MCF 10A (cell line): ENCODE data around the gene SNRNP48. TPM values are rescaled to one million over a fixed set of nuclear protein-coding genes. Genes with fewer than 3 reads are reported as not detected.
A peak's percentile ranks its signal among the peaks of the same experiment; 100 is the strongest.

Source experiments
- Bru-seq: library from RNA; stranded (reverse); fragments of 400-500 nt; gene quantifications from one replicate; lab custom pipeline; 2021; lab: Mats Ljungman, UMichigan
- BruChase-seq, 2 experiments: library from RNA; stranded (reverse); fragments of 400-500 nt; gene quantifications; one replicate each; lab custom pipeline; 2021; lab: Mats Ljungman, UMichigan
- BruUV-seq: library from RNA; stranded (reverse); fragments of 400-500 nt; replicated peaks from 2 replicates; lab custom pipeline; 2021; lab: Mats Ljungman, UMichigan
- CTCF ChIA-PET: fragments of 300-600 bp; sonication (Branson Sonifier 250); formaldehyde crosslinking; extraction: SDS; loops from one replicate; lab custom pipeline; 2021; ENCODE audit warnings: antibody characterized with exemption, inconsistent platforms; lab: Yijun Ruan, JAX
- POLR2A ChIA-PET: fragments of 300-600, 350-650 bp; sonication (Branson Sonifier 250); formaldehyde crosslinking; extraction: SDS; loops from one replicate; lab custom pipeline; 2020; ENCODE audit warnings: antibody characterized with exemption, inconsistent platforms; lab: Yijun Ruan, JAX
- DNase-seq: peaks from one replicate; pipeline ENCODE4 v3.0.0-alpha.2; 2018; ENCODE audit not compliant: unreplicated experiment
- H3K27ac Mint-ChIP-seq: one replicate; pipeline ENCODE4 v1.8.0; 2022; ENCODE audit warnings: mild to moderate bottlenecking, low read depth, mixed read lengths; ENCODE audit not compliant: unreplicated experiment
- H3K27me3 Mint-ChIP-seq: one replicate; pipeline ENCODE4 v1.8.0; 2022; ENCODE audit warnings: mixed read lengths; ENCODE audit not compliant: insufficient read depth, unreplicated experiment
- H3K36me3 Mint-ChIP-seq: one replicate; pipeline ENCODE4 v1.8.0; 2022; ENCODE audit warnings: mild to moderate bottlenecking, moderate library complexity, mixed read lengths; ENCODE audit not compliant: insufficient read depth, unreplicated experiment
- H3K4me1 Mint-ChIP-seq: one replicate; pipeline ENCODE4 v1.8.0; 2022; ENCODE audit warnings: mixed read lengths; ENCODE audit not compliant: insufficient read depth, unreplicated experiment
- H3K4me3 Mint-ChIP-seq: one replicate; pipeline ENCODE4 v1.8.0; 2022; ENCODE audit warnings: mild to moderate bottlenecking, moderate library complexity, mixed read lengths; ENCODE audit not compliant: unreplicated experiment
- H3K9me3 Mint-ChIP-seq: one replicate; pipeline ENCODE4 v1.8.0; 2022; ENCODE audit warnings: mixed read lengths; ENCODE audit not compliant: unreplicated experiment
- intact Hi-C: fragments of 100-400 bp; cut with micrococcal nuclease; formaldehyde crosslinking; loops from 2 replicates; pipeline ENCODE4 v1.14.1; 2022
- long read RNA-seq: library from polyadenylated mRNA; stranded (forward); transcript quantifications from one replicate; pipeline ENCODE4 v2.0.0, GENCODE V29; 2022
- total RNA-seq: library from RNA; stranded (reverse); gene quantifications from 2 replicates; pipeline ENCODE4 v1.2.3, GENCODE V29; 2022
- TF ChIP-seq, protein P1 (sequence below): fragments of 200-600 bp; IDR thresholded peaks from one replicate; pipeline ENCODE4 v1.8.0; 2022; ENCODE audit warnings: antibody characterized with exemption, mild to moderate bottlenecking; ENCODE audit not compliant: unreplicated experiment

The SNRNP48 gene, protein sequence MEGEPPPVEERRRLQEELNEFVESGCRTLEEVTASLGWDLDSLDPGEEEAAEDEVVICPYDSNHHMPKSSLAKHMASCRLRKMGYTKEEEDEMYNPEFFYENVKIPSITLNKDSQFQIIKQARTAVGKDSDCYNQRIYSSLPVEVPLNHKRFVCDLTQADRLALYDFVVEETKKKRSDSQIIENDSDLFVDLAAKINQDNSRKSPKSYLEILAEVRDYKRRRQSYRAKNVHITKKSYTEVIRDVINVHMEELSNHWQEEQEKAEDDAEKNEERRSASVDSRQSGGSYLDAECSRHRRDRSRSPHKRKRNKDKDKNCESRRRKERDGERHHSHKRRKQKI
- 10.2 and 11.2 TPM in 2 replicates for total RNA-seq
- Bru-seq, nascent RNA = percentile 80 among the genes with signal in this experiment
- BruChase-seq, experiment 1, labeled RNA remaining after a 6-hour chase = percentile 89 among the genes with signal in this experiment
- percentile 88 among the genes with signal in this experiment for BruChase-seq, experiment 2, labeled RNA remaining after a 2-hour chase
- long read RNA-seq, full-length matches to known transcripts = 6 of 24 reads
- long read RNA-seq, partial matches to known transcripts = 1 of 24 reads
- long read RNA-seq, other reads (novel, unspliced or antisense) = 17 of 24 reads

DNA sequence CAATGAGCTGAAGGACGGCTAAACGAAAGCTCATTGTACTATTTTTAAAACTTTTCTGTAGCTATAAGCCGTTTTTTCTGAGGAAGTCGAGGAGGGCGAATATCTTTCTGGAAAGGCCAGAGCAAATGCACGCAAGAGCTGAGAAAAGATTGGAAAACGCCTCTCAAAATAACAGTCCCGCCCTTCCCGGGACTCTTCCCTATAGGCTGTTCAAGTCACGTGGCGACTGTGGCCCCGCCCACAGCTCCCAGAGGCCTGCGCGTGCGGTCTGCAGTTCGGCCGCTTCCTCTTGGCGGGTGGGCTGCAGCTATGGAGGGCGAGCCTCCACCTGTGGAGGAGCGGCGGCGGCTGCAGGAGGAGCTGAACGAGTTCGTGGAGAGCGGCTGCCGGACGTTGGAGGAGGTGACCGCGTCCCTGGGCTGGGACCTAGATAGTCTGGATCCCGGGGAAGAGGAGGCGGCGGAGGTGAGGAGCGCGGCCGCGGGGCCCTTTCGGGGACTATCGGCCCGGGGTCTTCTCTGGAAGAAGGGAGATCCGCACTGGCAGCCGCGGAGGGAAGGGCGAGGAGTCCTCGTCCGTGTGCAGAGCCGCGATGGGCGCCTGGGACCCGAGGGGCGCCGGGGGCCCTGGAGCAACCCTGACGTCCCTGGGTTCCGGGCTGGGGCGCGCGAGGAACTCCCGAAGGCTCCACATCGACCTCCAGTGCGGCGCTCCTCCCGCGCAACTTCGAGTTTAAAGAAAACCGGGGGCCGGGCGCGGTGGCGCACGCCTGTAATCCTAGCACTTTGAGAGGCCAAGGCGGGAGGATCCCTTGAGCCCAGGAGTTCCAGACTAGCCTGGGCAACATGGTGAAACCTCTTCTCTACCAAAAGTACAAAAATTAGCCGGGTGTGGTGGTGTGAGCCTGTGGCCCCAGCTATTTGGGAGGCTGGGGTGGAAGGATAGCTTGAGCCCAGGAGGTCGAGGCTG lies at the start of gene SNRNP48:
TSS of gene SNRNP48 (plus strand) at position 250 of the 969 bp plus-strand sequence. CDS start at position 310, 60 bp downstream.
- intact Hi-C loops = loop anchor here (1.0 to 5.0 kb wide), 2 partner anchors 38 to 165 kb away; no protein-coding TSS in a partner anchor
- POLR2A ChIA-PET = interaction anchor here (0.6 to 3.5 kb wide), 34 partner anchors 10 to 739 kb away, joined by 3 to 38 read pairs (median 4); partner anchors contain the start of genes CAGE1, DSP, RIOK1 and SSR1
- Mint-ChIP-seq H3K27ac (peak within 1 kb of the TSS; percentile 87), H3K27me3 (no peaks in the 10 kb centered on the region), H3K36me3 (peaks cover 16% of the 10 kb centered on the region), H3K9me3 (no peaks in the 10 kb centered on the region), H3K4me3 (peak within 1 kb of the TSS; percentile 90), H3K4me1 (peaks cover 34% of the 10 kb centered on the region)
- BruUV-seq = no TSS peak
- DNase-seq = peak; percentile 94
- CTCF ChIA-PET = interaction anchor here (0.6 to 1.1 kb wide), 5 partner anchors 8 to 198 kb away, joined by 3 to 5 read pairs (median 4); no protein-coding TSS in a partner anchor
- TF ChIP-seq, protein P1, sequence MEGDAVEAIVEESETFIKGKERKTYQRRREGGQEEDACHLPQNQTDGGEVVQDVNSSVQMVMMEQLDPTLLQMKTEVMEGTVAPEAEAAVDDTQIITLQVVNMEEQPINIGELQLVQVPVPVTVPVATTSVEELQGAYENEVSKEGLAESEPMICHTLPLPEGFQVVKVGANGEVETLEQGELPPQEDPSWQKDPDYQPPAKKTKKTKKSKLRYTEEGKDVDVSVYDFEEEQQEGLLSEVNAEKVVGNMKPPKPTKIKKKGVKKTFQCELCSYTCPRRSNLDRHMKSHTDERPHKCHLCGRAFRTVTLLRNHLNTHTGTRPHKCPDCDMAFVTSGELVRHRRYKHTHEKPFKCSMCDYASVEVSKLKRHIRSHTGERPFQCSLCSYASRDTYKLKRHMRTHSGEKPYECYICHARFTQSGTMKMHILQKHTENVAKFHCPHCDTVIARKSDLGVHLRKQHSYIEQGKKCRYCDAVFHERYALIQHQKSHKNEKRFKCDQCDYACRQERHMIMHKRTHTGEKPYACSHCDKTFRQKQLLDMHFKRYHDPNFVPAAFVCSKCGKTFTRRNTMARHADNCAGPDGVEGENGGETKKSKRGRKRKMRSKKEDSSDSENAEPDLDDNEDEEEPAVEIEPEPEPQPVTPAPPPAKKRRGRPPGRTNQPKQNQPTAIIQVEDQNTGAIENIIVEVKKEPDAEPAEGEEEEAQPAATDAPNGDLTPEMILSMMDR = no peak

DNA sequence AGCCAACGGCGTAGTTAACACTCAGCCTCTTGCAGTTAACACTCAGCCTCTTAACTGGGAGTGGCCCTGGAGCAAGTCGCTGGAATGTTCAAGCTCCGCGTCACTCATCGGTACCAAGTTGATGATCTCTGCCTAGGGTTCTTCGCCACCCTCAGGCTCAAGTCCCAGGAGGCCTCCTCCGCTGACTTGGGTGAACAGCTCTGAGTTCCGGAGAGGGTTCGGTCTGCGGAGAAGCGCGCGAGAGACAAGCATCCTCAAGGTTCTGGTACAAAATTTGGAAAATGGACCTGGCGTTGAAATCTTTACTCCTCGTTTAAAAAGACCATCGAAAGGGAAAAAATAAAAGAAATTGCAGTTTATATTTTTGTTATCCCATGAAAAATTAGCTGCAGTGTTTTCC lies 49.4 kb upstream of the SNRNP48 start:
- CTCF ChIA-PET = interaction anchor here (0.7 kb wide), 1 partner anchor 115 kb away, joined by 4 read pairs; no protein-coding TSS in a partner anchor
- Mint-ChIP-seq H3K4me3 (peak overlapping the region; percentile 98), H3K9me3 (no peaks in the 10 kb centered on the region), H3K27ac (no peak overlapping the region), H3K27me3 (no peaks in the 10 kb centered on the region), H3K36me3 (peaks cover 41% of the 10 kb centered on the region), H3K4me1 (peaks cover 5% of the 10 kb centered on the region)
- POLR2A ChIA-PET = interaction anchor here (0.7 to 29.8 kb wide), 23 partner anchors 10 to 279 kb away, joined by 3 to 872 read pairs (median 8); partner anchors contain the start of genes CAGE1, RIOK1 and SNRNP48
- DNase-seq = no peak
- intact Hi-C loops = loop anchor here (5.0 kb wide), 2 partner anchors 73 to 228 kb away; partner anchors contain the start of gene SSR1
- TF ChIP-seq, protein P1 = no peak
- TSS peak; percentile 71 for BruUV-seq

DNA sequence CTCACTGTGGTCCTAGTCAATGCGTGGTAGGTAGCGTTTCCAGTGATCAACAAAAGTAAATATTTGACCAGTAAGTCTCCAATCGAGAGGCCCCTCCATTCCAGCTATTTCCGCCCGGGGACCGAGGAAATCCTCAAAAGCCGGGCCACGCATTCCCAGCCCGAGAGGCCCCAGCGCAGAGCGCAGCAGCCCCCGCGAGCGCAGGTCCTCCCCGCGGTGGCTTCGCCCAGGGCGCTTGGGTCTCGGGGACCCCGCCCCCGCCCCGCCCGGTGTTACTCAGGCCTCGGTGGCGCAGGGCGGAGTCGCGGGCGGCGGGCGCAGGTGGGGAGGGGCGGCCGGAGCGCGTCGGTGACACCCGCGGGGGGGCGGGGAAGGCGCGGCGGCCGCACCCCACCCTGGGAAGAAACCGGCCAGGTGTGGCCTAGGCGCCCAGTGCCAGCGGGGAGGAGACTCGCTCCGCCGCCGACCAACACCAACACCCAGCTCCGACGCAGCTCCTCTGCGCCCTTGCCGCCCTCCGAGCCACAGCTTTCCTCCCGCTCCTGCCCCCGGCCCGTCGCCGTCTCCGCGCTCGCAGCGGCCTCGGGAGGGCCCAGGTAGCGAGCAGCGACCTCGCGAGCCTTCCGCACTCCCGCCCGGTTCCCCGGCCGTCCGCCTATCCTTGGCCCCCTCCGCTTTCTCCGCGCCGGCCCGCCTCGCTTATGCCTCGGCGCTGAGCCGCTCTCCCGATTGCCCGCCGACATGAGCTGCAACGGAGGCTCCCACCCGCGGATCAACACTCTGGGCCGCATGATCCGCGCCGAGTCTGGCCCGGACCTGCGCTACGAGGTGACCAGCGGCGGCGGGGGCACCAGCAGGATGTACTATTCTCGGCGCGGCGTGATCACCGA lies 48.6 kb upstream of the SNRNP48 start, which contains the start of gene DSP:
TSS of gene DSP (plus strand) at position 497 of the 890 bp plus-strand sequence. CDS start at position 742, 245 bp downstream.
- intact Hi-C loops = loop anchor here (1.0 to 5.0 kb wide), 5 partner anchors 36 to 229 kb away; partner anchors contain the start of gene SSR1
- peak; percentile 86 for DNase-seq
- H3K4me3 Mint-ChIP-seq = peak within 1 kb of the TSS; percentile 98
- ChIA-PET POLR2A (interaction anchor here (0.6 to 29.8 kb wide), 41 partner anchors 8 to 846 kb away, joined by 3 to 872 read pairs (median 5); partner anchors contain the start of genes CAGE1, RIOK1 and SNRNP48), CTCF (interaction anchor here (0.6 to 1.3 kb wide), 3 partner anchors 36 to 116 kb away, joined by 3 to 4 read pairs (median 3); no protein-coding TSS in a partner anchor)
- peaks cover 46% of the 10 kb centered on the region for H3K36me3 Mint-ChIP-seq
- H3K4me1 Mint-ChIP-seq = peaks cover 13% of the 10 kb centered on the region
- H3K27me3 Mint-ChIP-seq = no peaks in the 10 kb centered on the region
- TF ChIP-seq, protein P1 = no peak
- BruUV-seq = TSS peak; percentile 70
- H3K27ac Mint-ChIP-seq = peak within 1 kb of the TSS; percentile 97
- no peaks in the 10 kb centered on the region for H3K9me3 Mint-ChIP-seq
